COLO829 (cell line): ENCODE measurements around the gene STRN.
"Not testable (repeated sequence)": the region's sequence is repeated elsewhere in the genome, so short reads cannot be mapped to it uniquely, and the experiment has no call there.

Experiments
- DNase-seq: peaks from one replicate; pipeline ENCODE4 v3.0.0; 2012; ENCODE audit warnings: low spot score

The STRN gene

DNA sequence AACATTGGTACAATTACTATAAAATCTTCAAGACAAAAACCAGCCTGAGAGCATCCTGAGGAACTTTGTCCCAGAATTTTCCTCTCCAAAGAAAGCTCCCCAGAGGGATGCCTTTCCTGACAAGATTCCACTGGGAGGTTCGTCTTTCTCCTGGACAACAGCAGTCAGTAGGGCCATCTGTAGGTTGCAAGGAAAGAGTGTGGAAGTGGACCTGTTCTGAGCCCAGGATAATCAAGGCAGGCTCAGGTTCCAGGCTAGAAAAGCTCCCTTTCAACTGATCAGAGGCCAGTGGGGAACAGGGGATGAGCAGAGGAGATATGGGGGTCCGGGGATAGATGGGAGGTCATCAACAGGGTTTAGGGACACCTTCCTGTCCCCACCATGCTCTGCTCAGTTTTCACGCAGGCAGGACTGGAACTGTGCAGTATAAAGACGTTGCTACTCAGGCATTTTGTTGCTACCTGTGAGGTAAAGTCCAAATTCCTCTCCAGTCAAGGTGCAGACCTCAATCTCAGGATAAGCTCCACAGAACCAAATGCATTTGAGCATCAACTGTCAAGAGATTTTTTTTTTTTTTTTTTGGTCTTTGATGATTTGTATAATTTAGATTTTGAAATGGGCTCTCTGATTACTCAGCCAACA lies 126.2 kb downstream of the STRN start:
- no peak for DNase-seq

DNA sequence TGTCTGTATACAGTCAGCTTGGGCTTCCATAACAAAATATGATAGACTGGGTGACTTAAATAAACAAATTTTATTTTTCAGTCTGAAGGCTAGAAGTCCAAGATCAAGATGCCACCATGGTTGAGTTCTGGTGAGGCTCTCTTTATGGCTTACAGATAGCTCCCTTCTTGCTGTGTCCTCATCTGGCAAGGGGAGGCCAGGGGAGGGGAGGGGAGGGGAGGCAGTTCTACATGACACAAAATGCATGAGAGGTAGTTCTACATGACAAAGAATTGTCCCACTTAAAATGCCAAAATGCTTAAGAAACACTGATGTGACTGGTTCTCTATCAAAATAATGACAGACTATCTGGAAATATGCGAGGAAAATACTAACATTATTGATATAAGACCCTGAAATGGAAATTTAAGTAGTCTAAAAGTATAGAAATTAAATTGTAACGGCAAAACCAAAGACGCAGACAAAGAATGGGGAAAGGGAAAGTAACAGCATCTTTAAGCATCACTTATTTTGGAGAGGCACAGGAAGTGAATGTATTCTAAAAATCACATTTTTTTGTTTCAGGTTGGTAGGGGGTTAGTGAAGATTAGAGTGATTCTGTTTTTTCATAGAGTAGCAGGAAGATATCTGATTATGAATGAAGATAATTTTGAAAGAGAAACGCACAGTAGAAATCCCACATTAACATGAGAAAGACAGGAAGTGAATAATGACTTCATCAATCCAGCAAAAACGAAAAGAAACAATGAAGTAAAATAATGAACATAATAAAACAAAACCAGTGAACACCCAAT lies 131.4 kb downstream of the STRN start:
- no peak for DNase-seq

GRCh38 chr2:36834203-36834602 lies 132.1 kb downstream of the STRN start:
- DNase-seq = no peak

- no peak for DNase-seq
Observed at GRCh38 chr2:36831185-36831584, 135.2 kb downstream of the STRN start.

- DNase-seq = not testable (repeated sequence)
Observed at GRCh38 chr2:36824683-36825082, 141.7 kb downstream of the STRN start.

- DNase-seq = no peak
Observed at GRCh38 chr2:36824273-36824672, 142.1 kb downstream of the STRN start.

DNA sequence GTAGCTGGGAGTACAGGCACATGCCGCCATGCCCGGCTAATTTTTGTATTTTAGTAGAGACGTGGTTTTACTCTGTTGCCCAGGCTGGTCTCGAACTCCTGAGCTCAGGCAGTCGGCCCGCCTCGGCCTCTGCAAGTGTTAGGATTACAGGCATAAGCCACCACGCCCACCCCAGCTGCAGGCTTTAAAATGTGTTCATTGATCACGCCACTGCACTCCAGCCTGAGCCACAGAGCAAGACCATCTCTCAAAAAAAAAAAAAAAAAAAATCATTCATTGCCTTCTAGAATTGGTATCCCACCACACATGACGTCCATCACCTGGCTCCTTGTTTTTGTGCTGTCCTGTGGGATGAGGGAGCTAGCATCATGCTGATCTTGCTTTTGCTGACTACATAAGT lies 142.5 kb downstream of the STRN start:
- DNase-seq = no peak

DNA sequence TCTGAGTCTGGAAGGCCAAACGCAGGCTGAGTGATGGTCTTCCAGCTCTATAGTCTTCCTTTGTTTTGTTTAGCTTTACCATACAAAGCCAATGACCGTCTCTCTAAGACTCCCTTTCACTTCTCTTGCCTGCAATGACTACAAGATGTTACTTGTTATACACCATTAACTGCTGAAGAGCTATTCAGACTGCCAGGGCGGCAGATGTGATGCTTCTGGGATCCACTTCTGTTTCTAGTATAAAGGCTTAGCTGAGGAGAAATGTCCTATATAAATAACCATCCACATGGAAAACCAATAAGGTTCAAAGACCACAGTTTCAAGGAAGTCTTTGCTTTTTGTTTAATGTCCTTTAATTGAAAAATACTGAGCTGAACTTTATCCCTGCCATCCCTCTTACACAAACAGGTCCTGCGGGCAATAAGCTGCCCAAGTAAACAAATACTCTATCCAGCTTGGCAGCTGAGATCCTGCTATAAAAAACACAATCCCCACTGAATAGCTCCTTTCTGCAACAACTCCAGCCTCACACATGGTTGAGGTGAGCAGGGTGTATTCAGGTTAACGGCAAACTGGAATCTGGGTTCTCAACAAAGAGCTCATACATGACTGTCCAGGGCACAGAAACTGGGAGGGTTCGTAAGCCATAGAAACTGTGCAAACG lies 145.3 kb downstream of the STRN start:
- DNase-seq = no peak

- no peak for DNase-seq
Observed at GRCh38 chr2:36819095-36819711, 147.1 kb downstream of the STRN start.

DNA sequence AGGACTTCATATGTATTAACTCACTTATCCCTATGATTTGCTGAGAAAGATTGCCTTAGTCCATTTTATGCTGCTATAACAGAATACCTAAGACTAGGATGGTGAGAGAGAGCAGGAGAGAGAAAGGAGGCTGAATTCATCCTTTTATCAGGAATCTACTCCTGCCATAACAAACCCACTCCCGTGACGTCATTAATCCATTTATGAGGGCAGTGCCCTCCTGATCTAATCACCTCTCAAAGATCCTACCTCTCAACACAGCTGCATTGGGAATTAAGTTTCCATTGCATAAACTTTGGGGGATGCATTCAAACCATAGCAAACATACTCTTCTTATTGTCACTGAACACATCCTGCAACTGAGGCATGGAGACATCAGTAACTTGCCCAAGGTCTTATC lies 147.8 kb downstream of the STRN start:
- no peak for DNase-seq

- DNase-seq = no peak
Observed at GRCh38 chr2:36812196-36812595, 154.1 kb downstream of the STRN start.

GRCh38 chr2:36811071-36811470 lies 155.3 kb downstream of the STRN start:
- DNase-seq = no peak

GRCh38 chr2:36809069-36809445 lies 157.3 kb downstream of the STRN start:
- DNase-seq = no peak

GRCh38 chr2:36808386-36809068 lies 157.8 kb downstream of the STRN start:
- DNase-seq = no peak

DNA sequence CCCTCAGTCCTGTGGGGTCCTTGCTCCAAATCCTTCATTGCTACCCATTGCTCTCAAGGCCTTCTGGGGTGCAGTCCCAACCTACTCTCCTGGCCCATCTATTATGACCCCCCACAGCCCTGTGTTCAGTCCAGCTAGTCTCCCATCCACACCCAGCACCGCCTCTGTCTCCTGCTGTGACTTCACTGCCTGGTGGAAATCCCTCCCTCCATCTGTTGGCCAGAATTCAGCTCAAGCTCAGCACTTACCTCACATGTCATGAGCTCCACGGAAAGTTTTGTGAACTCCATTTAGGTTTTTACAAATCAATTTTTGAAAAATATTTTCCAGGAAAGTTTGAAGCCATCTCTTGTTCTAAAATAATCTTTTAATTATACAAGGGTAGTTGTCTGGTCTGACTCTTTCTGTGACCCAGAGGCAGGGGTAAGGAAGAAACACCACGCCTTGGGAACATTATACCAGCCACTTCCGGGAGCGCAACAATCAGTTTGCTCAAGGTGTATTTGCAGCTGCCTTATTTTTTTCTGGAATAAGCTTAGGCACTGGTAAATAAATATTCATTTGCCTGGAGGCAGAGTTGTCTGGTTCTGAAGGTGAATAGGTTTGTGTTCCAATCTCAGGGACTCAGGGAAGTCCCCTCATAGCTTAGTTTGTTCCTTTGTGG lies 159.0 kb downstream of the STRN start:
- no peak for DNase-seq

DNA sequence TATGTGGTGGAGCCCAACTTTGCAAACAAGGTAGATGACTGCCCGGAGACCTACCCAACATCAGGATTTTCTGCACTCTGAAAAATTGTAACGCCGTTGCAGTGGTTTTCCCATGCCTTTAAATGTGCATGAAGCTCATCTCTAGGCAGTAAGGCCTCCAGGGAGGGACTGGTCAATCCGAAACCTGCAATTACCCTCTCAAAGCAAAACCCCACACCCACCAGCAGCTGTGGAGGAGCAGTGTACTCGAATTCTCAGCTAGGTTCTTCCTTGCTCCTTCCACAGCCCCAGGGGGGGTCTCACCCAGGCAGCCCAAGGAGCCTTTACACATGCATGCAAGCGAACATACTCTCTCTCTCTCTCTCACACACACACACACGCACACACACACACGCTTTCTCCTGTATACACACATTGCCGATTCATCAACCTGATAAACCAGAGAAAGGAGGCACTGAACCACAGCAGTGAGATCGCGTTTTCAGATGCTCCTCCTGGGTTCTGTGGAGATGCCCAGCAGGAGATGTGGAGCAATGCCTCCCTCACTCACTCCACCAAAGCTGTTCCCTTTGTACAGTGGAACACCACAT lies 160.6 kb downstream of the STRN start:
- DNase-seq = no peak

GRCh38 chr2:36802952-36803351 lies 163.4 kb downstream of the STRN start:
- DNase-seq = no peak

DNA sequence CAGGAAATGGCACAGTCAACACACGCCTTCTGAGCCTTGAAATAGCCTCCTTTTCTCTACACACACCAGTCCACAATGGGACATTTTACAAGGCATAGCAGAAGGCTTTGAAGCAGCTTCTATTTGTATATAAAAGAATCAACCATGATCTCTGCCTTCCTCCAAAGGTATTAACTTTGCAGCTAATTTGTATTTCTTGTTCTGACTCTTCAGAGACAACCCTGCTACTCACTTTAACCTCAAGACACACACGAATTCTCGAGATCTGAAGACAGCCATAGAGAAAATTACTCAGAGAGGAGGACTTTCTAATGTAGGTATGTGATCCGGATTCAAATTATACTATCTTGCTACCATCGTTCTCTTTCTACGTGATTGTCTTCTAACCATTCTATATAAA lies 165.2 kb downstream of the STRN start:
- no peak for DNase-seq

- DNase-seq = no peak
Observed at GRCh38 chr2:36800381-36800780, 166.0 kb downstream of the STRN start.

DNA sequence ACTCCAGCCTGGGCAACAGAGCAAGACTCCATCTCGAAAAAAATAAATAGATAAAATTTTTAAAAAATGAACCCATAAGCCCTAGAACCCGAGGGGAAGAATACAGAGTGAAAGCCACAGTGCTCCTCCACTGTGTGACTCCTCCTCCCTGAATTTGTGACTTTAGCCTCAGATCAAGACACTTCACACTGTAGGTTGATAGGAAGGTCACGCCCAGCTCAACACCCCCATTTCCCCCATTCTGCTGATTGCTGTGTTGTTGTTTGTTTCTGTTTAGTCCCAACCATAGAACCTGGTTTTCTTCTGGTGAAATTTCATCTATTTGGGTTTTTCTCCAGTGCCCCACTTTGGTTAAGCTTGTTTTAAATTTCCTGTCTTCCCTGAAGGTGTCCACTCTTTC lies 167.6 kb downstream of the STRN start:
- no peak for DNase-seq

DNA sequence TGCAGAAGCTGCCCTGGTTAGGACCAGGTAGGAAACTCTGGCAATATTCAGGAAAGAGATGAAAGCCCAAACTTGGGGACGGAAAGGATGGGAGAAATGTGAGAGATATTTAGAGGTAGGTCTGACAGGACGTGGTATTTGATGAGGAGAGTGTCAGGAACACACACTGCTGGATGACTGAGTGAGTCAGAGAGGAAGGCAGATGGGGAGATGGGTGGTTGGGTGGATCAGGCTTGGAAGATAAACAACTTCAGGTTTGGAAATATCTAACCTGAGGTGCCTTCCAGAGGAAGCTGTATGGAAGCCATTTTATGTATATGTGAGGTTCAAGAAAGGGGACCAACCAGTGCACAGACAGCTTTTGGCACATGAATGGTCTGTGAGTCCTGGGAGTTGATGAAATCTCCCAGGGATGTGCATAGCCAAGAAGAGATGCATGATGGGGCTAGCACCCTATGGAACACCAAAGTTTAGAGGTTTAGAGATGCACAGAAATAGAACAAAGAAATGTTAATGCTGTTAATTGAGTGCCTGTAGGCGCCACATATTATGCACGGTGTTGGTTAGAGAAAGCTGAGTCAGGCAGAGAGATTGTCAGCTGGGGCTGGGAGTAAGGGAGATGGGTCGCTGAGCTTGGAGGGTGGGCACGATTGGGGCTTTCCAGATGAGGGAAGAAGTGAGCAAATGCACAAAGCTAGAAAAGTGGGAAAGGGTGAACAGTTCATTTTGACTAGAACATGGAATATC lies 168.8 kb downstream of the STRN start:
- DNase-seq = no peak
